HG03025 (cell line): ENCODE data around the gene EYA4.

Source experiments
- ATAC-seq: cut with Tn5 transposase; IDR thresholded peaks from one replicate; pipeline ENCODE4 v1.9.1; 2021; ENCODE audit warnings: mild to moderate bottlenecking, moderate library complexity; ENCODE audit not compliant: unreplicated experiment, low FRiP score

EYA4 gene

GRCh38 chr6:133502441-133503335 lies 261.5 kb downstream of the EYA4 start:
- ATAC-seq = no peak

DNA sequence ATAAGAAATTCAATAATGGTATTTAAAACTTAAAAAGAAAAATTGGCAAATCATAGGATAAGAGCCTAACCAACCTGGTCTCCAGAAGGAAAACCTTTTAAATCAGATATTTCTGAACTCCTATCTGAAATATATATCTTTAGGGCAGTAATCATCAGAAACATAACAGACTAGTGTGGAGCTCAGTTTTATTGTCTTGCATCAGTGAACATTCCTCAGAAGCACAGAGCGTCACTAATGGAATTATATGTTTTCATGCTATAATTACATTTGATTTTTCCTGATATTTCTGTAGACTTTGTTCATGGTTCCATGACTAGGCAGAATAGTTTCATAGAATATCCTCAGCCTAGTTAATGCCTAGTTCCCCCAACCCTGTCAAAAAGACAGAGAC lies 262.2 kb downstream of the EYA4 start:
- ATAC-seq = no peak

GRCh38 chr6:133504158-133504557 lies 263.0 kb downstream of the EYA4 start:
- no peak for ATAC-seq

DNA sequence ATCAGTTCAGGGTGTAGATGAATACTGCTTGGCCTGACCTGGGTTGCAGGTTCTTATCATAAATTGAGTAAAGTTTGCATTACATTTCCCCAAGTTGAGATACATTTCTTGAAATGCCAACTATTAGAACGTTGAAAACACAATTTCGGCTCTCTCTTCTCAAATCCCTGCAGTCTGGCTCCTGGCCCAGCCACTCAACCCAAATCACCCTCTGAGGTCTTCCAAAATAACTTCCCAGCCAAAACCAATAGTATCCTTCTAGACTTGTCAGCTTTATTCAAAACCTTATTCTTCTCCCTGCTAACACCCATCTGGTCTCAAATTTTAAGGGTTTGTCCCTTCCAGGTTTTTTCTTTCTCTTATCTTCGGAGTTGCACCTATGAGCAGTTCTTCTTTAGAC lies 263.6 kb downstream of the EYA4 start:
- no peak for ATAC-seq

DNA sequence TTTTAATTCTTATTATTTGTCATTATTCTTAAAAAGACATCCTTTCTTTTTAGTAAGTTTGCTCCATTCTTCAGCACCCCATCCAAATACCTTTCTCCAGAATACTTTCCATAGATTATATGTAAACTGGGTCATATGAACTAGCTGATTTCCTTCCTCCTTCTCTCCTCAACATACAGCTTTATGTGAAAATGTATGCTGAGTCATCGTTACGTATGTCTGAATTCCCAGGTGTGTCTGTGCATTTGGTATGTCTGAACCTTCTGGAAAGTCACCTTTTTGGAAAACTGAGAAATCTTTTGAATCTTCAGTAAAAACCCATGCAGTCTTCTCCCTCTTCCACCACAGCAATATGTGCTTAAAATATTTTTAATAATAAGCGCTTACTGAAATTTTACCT lies 264.5 kb downstream of the EYA4 start:
- ATAC-seq = no peak

DNA sequence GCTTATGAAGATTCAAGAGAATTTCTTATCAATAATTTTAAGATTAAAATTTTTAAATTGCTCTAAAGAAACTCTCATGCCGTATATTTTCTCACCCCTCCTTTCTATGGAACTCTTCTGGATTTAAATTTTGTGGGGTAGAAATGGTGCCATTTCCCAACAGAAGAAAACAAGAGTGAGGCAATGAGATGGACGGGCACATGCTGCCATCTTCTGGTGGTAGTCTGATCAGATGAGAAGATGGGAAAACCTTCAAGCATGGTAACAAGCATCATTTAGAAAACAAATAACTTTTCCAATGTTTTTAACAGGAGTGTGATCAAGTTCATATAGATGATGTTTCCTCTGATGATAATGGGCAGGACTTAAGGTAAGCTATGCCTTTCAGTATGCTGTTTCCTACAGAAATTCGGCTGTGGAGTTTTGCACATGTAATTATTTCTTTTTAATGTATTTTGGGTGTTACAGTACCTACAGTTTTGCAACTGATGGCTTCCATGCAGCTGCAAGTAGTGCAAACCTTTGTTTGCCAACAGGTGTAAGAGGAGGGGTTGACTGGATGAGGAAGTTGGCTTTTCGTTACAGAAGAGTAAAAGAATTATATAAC lies 271.4 kb downstream of the EYA4 start:
- no peak for ATAC-seq

DNA sequence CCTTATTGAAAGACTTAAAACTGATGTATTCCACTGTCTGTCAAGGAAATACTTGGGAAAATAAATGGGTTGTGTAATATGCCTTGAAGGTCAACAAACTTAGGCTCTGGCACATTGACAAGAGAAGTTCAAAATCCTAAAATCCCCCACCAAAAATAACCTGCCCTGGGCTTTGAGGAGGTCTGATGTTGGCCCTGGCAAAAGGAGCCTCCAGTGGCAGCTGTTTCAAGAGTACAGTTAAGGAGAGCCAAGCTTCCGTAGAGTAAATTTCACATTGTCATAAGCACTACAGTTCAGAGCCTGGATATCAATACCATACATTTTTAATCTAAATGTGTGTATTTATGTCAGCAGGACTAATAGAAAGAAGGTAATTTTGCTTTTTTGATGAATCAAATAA lies 282.7 kb downstream of the EYA4 start:
- no peak for ATAC-seq

GRCh38 chr6:133526436-133526835 lies 285.3 kb downstream of the EYA4 start:
- ATAC-seq = no peak

DNA sequence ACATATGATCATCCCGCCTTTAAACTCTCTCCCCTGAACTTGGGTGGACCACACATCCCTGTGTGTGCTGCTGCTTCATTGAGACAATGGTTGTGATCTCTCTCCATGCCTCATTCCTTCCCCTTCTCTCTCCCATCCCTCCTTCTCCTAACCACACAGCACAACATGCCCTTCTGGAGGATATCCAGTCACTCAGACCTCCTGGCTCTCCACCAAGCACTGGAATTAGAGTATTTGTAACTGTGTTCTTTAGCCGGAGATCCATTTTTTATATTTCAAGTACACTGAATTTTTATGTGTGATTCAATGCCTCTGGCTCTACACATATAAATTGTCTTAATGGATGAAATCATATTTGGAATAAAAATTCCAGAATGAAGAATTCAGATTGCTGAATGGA lies 287.4 kb downstream of the EYA4 start:
- no peak for ATAC-seq

DNA sequence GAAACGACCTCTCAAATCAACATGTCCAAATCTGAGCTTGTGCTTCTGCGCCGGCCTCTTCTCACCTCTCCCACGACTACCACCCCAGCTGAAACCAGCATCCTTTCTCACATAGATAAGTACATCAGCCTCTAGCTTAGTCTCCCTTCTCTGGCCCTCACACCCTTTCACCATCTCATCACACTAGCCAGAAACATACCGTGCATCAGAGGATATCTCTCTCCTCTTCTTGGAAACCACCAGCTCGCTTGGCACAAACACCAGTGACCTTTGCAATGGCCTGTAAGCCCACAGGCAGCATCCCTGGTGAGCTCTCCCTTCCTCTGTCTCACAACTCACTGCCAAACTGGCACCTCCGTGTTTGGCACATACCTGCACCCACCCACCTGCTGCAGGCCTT lies 291.8 kb downstream of the EYA4 start:
- ATAC-seq = no peak

GRCh38 chr6:133539502-133540259 lies 298.5 kb downstream of the EYA4 start:
- no peak for ATAC-seq

DNA sequence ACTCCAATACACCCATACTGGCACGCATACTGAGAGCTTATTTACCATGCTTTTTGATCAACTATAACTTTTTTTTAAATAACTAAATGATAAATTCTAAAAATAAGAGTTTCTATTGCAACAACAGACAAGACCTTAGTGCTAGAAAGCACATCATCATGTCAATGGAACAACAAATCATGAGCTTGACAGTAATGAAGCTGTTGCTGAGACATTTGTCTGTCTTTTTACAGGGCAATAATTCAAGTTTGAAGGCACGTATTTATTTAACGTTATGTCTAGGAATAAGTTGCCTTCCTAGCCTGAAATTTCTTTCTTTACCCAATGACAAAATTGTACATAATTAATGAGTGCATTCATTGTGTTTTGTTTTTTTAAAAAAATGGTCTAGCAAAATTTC lies 299.2 kb downstream of the EYA4 start:
- ATAC-seq = no peak

DNA sequence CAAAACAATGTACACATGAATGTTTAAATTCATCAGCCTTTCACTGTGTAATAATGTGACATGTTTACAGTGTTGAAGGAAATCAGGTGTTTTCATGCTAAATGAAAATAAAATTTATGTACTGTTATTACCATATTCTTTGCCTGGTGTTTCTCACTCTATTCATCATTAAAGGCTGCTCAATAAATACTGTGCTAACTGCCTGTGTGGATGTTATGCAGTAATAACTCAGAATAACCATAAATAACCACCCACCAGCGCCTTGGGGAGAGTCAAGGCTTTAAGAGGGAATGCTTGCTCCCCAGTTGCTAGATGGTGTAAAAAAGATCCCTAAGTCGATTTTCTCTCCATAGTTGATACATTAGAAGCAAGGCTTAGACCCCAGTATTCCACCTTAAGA lies 299.9 kb downstream of the EYA4 start:
- ATAC-seq = no peak

GRCh38 chr6:133542056-133542821 lies 301.1 kb downstream of the EYA4 start:
- no peak for ATAC-seq

DNA sequence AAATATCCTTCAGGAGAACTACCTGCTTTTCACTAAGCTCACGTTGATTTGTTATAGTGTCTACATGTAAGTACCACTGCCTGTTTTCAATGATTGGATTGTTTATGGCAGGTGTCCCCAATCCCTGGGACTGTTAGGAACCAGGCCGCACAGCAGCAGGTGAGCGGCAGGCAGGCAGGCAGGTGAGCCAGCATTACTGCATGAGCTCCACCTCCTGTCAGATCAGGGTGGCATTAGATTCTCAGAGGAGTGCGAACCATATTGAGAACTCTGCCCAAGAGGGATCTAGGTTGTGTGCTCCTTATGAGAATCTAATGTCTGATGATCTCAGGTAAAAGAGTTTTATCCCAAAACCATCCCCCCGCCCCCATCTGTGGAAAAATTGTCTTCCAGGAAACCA lies 303.3 kb downstream of the EYA4 start:
- ATAC-seq = no peak

GRCh38 chr6:133546098-133546497 lies 304.9 kb downstream of the EYA4 start:
- ATAC-seq = no peak

DNA sequence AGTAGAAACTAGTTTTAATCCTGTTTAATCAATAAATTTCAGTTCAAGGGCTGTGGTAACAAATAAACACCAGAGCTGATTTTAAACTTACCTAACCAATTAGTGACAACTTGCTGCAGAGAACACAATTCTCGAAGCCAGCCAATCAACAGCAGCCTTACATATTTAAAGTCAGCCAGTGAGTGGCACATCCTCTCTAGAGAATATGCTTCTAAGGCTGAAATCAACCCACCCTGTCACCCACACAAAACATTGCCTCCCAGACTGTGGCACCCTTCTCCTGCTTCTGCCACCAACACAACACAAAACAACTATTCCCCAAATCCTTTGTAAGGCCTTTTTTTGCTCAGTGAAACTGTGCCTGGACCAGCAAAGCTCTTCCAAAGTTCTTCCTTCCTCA lies 306.0 kb downstream of the EYA4 start:
- no peak for ATAC-seq

GRCh38 chr6:133548423-133549159 lies 307.4 kb downstream of the EYA4 start:
- ATAC-seq = no peak

DNA sequence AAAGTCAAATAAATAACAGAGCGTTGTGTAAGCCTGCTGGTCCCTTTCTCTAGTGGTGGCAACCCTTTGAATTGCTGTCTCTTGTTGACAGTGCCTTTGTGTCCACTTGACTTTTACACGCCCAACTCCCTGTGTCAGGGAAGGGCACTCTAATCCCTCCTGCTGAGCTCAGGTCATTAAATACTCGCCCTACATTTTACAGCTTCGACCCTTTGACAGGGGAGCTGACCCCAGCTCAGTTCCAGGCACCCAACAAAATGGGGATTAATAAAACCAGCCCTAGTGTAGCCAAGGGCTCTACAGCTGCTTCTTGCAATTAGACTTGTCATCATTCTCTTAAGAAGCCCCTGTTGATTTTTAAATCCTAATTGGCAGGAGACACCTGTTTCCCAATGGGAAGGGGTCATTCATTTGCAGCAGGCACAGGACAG lies 308.2 kb downstream of the EYA4 start:
- no peak for ATAC-seq

DNA sequence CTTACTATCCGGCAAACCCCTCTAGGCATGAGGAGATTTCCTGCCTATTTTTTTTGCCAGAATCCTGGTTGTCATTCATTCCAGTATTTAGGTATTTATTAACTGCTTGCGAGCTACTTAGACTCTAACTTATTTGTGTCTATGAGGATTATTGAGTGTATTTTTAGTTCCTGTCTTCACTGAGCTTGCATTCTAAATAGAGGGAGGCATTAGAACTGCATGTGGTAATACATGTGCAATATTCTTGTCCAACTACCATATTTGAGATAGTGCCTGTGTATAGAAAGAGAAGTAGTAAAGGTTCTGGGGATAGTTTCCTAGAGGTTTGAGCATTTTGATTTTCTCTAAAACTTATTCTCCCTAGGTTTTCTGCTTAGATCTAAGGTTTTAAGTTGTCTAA lies 308.9 kb downstream of the EYA4 start:
- ATAC-seq = no peak
